MM.1S (cell line): ENCODE results near the gene ZNF638.

Experiments
- DNase-seq: peaks from one replicate; pipeline ENCODE4 v3.0.0-alpha.2; 2015
- H2AFZ ChIP-seq: fragments of 300-600 bp; sonication (generic); 2 replicates; pipeline ENCODE4 v1.6.0; 2016; ENCODE audit warnings: antibody characterized with exemption, low read length
- H3F3A ChIP-seq: fragments of 300-600 bp; sonication (generic); 2 replicates; pipeline ENCODE4 v1.6.1; 2016; ENCODE audit warnings: mild to moderate bottlenecking, antibody characterized with exemption, low read length, moderate library complexity, mixed read lengths; ENCODE audit not compliant: insufficient read depth
- H3K27ac ChIP-seq: fragments of 300-600 bp; sonication (generic); 2 replicates; pipeline ENCODE4 v1.5.1; 2016; ENCODE audit warnings: mild to moderate bottlenecking, low read length
- H3K27me3 ChIP-seq: fragments of 300-600 bp; sonication (generic); replicated peaks from 2 replicates; pipeline ENCODE4 v1.6.0; 2016; ENCODE audit warnings: low read length; ENCODE audit not compliant: insufficient read depth
- H3K36me3 ChIP-seq: fragments of 300-600 bp; sonication (generic); replicated peaks from 2 replicates; pipeline ENCODE4 v1.6.1; 2016; ENCODE audit warnings: mild to moderate bottlenecking, low read length, mixed read lengths; ENCODE audit not compliant: insufficient read depth
- H3K4me1 ChIP-seq: fragments of 300-600 bp; sonication (generic); 2 replicates; pipeline ENCODE4 v1.6.1; 2016; ENCODE audit warnings: low read length, mixed read lengths
- H3K4me2 ChIP-seq: fragments of 300-600 bp; sonication (generic); 2 replicates; pipeline ENCODE4 v1.6.0; 2016; ENCODE audit warnings: low read depth, low read length
- H3K4me3 ChIP-seq: fragments of 300-600 bp; sonication (generic); 2 replicates; pipeline ENCODE4 v1.5.1; 2016; ENCODE audit warnings: low read length, mixed read lengths
- H3K79me2 ChIP-seq: fragments of 300-600 bp; sonication (generic); 2 replicates; pipeline ENCODE4 v1.6.1; 2016; ENCODE audit warnings: mixed run types, low read length, mixed read lengths
- H3K9ac ChIP-seq: fragments of 300-600 bp; sonication (generic); 2 replicates; pipeline ENCODE4 v1.6.1; 2016; ENCODE audit warnings: low read length, mixed read lengths
- H3K9me2 ChIP-seq: fragments of 300-600 bp; sonication (generic); replicated peaks from 2 replicates; pipeline ENCODE4 v1.6.1; 2016; ENCODE audit warnings: mild to moderate bottlenecking, low read length, mixed read lengths; ENCODE audit not compliant: insufficient read depth
- H3K9me3 ChIP-seq: fragments of 300-600 bp; sonication (generic); replicated peaks from 2 replicates; pipeline ENCODE4 v1.6.1; 2016; ENCODE audit warnings: mild to moderate bottlenecking, low read length, mixed read lengths; ENCODE audit not compliant: insufficient read depth
- H4K20me1 ChIP-seq: fragments of 300-600 bp; sonication (generic); 2 replicates; pipeline ENCODE4 v1.6.1; 2016; ENCODE audit warnings: mild to moderate bottlenecking, low read length, moderate library complexity, mixed read lengths; ENCODE audit not compliant: insufficient read depth
- CTCF ChIP-seq: fragments of 300-600 bp; sonication (generic); IDR thresholded peaks from 2 replicates; pipeline ENCODE4 v1.5.1; 2016; ENCODE audit warnings: antibody characterized with exemption, low read length, mixed read lengths
- EZH2 ChIP-seq: fragments of 300-600 bp; sonication (generic); optimal IDR thresholded peaks from 2 replicates; pipeline ENCODE3; 2017; ENCODE audit warnings: low read depth, mild to moderate bottlenecking, antibody characterized with exemption, low read length, mixed read lengths
- EZH2phosphoT487 ChIP-seq: fragments of 300-600 bp; sonication (generic); IDR thresholded peaks from 2 replicates; pipeline ENCODE4 v1.6.1; 2018; ENCODE audit warnings: antibody characterized with exemption, low read length

ZNF638 gene

DNA sequence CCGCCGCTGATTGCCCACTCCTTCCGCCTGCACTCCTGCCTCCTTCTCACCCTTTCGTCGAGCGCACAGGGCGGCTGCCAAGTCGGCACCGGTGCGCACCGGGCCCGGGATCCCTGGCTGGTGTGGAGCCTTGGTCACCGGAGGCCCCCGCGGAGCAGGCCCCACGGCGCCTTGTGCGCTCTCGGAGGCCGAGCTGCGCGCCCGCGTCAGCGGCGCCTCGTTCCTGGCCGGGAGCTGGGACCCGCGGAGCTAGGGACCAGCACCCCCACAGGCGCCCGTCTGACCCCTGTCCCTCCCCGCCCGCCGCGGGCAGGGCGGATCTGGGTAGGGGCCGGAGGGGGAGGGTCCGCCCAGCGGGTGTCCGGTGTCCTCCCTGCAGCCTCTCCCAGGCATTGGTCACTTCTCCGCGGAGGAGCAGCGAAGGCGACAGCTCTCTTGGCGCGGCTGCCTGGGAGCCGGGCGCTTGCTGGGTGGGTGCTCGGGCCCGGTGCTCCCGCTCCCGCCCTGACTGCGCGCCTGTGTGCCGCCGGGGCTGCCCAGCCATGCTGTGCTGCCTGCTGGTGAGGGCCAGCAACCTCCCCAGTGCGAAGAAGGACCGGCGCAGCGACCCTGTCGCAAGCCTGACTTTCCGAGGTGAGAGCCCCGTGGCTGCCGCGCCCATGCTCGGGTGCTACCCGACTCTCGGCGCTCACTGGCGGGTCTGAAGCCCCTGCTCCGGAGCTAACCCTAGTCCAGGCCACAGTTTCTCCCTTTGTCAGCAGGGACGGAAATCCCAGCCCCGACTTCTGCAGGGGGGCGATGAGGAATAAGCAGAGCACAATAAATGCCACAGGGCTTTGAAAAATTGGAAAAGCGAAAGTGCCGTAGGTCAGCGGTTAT, 135.0 kb downstream of the ZNF638 start:
- no peak for TF ChIP-seq EZH2
- TF ChIP-seq EZH2phosphoT487, result no peak
- TF ChIP-seq CTCF, result no peak
- H3K9ac ChIP-seq, result no peak overlapping the region
- H3K9me2 ChIP-seq, result no peaks in the 10 kb centered on the region
- H3F3A ChIP-seq, result no peaks in the 10 kb centered on the region
- peak overlapping the region; percentile 92 for H3K4me2 ChIP-seq
- no peaks in the 10 kb centered on the region for H3K36me3 ChIP-seq
- H3K4me3 ChIP-seq, result peak overlapping the region; percentile 71
- no peaks in the 10 kb centered on the region for H3K4me1 ChIP-seq
- H3K27me3 ChIP-seq, result peaks cover 56% of the 10 kb centered on the region
- no peaks in the 10 kb centered on the region for H3K79me2 ChIP-seq
- no peak for DNase-seq
- no peaks in the 10 kb centered on the region for H3K9me3 ChIP-seq
- H4K20me1 ChIP-seq, result no peaks in the 10 kb centered on the region
- H3K27ac ChIP-seq, result no peak overlapping the region
- peak overlapping the region; percentile 67 for H2AFZ ChIP-seq

DNA sequence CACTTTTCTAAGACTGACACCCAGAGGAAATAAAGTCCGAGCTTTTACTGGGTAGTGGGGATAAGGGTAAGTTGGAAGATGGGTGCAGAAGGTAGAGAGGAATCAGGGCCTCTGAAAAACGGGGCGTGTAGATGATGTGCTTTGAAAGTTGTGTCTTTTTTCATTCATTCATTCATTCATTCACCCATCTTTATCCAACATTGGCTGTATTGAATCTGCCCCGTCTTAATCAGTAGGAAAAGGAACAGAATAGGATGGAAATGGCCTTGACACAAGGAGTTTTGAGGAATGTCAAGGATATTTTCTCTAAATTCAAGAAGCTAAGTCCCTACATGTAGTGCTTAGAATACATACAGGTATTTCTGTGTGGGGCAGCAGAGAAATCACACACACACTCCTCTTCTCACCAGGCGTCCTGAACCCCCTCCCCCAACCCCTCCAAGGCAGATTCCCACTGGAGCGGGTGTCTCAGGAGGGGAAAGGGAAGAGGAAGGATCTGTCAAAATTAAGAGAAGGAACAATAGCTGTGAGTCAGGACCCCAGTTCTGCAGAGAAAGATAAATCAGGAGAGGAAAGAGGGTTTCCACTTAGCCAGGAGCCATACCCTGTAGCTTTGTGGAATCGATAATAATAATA, 135.7 kb downstream of the ZNF638 start:
- Histone ChIP-seq H3K4me1 (no peaks in the 10 kb centered on the region), H3K9me2 (no peaks in the 10 kb centered on the region), H3K4me2 (peak overlapping the region; percentile 92), H3K27me3 (peaks cover 56% of the 10 kb centered on the region), H4K20me1 (no peaks in the 10 kb centered on the region), H3K4me3 (peak overlapping the region; percentile 71), H3K9ac (no peak overlapping the region), H3K27ac (no peak overlapping the region), H3K36me3 (no peaks in the 10 kb centered on the region), H3F3A (no peaks in the 10 kb centered on the region), H3K79me2 (no peaks in the 10 kb centered on the region), H2AFZ (peak overlapping the region; percentile 67; the same call in 1 of the 2 replicates), H3K9me3 (no peaks in the 10 kb centered on the region)
- TF ChIP-seq CTCF, result no peak
- TF ChIP-seq EZH2, result no peak
- TF ChIP-seq EZH2phosphoT487, result no peak
- no peak for DNase-seq

DNA sequence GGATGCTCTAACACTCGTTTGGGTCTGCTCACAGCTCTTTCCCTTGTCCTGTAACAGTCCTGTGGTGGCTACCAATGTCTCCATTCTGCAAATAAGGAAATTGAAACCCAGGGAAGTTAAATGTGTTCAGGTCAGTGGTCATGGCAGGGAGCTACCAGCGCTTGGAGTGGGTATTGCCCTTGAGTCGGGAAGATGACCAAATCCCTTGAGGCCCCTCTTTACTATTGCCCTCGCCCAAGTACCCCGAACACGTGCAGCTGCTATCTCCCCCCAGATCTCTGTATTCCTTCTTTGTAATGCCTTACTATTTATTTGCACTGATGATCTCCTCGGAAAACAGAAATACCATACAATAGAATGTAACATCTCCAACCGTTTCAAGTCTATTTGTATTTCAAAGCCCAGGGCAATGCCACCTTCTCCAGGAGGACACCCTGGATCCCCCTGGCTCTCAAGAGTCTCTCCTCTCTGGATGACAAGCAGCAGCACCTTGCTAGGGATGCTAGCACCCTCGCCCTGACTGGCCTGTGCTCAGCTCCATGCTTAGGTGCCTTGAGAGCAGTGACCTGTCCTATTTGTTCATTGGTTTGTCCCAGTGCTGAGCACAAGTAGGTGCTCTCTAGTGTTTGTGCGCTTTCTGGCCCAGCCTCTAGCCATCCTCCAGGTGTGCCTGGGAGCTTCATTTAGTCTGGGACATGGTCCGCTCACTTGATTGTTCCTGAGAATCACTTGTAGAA, 136.9 kb downstream of the ZNF638 start:
- H3K4me1 ChIP-seq, result no peaks in the 10 kb centered on the region

More for the DNA sequence above, 136.9 kb downstream of the ZNF638 start:
- Histone ChIP-seq H3K27ac (no peak overlapping the region), H3K9me2 (no peaks in the 10 kb centered on the region), H3K79me2 (no peaks in the 10 kb centered on the region), H3K9me3 (no peaks in the 10 kb centered on the region), H3F3A (no peaks in the 10 kb centered on the region), H3K27me3 (peaks cover 53% of the 10 kb centered on the region), H4K20me1 (no peaks in the 10 kb centered on the region), H3K36me3 (no peaks in the 10 kb centered on the region), H2AFZ (no peak overlapping the region), H3K9ac (no peak overlapping the region), H3K4me3 (no peak overlapping the region), H3K4me2 (no peak overlapping the region)
- no peak for DNase-seq
- TF ChIP-seq EZH2phosphoT487 (no peak), EZH2 (no peak), CTCF (no peak)
